HL-60/S4 treated with phorbol 12-myristate 13-acetate at 8.2 ng/mL for 4 days and 3 days (cell line): ENCODE results near the gene DMXL1.

ENCODE experiments used
- in situ Hi-C: fragments of 300-500 bp; cut with MboI; formaldehyde crosslinking; loops from 2 replicates; pipeline ENCODE4 v1.15.0; 2022; ENCODE audit warnings: low sequenced_read_pairs

Gene DMXL1

GRCh38 chr5:119264186-119264585 is 193.3 kb downstream of the DMXL1 start:
- in situ Hi-C loops: no loop called here

- in situ Hi-C loops: no loop called here
These were observed 197.1 kb downstream of the DMXL1 start for GRCh38 chr5:119267958-119268386.

- in situ Hi-C loops: no loop called here
These were observed 197.6 kb downstream of the DMXL1 start for GRCh38 chr5:119268387-119269060.

GRCh38 chr5:119269061-119269944 is 198.4 kb downstream of the DMXL1 start:
- in situ Hi-C loops: no loop called here

GRCh38 chr5:119270121-119270565 is 199.3 kb downstream of the DMXL1 start:
- in situ Hi-C loops: no loop called here

GRCh38 chr5:119270960-119271757 is 200.3 kb downstream of the DMXL1 start:
- in situ Hi-C loops: no loop called here

- in situ Hi-C loops: no loop called here
These were observed 201.2 kb downstream of the DMXL1 start for GRCh38 chr5:119271758-119272730.

GRCh38 chr5:119273391-119273839 is 202.5 kb downstream of the DMXL1 start:
- in situ Hi-C loops: no loop called here

GRCh38 chr5:119274030-119274766 is 203.3 kb downstream of the DMXL1 start:
- in situ Hi-C loops: no loop called here

GRCh38 chr5:119274767-119275130 is 203.9 kb downstream of the DMXL1 start:
- in situ Hi-C loops: no loop called here

GRCh38 chr5:119275146-119275545 is 204.3 kb downstream of the DMXL1 start:
- in situ Hi-C loops: no loop called here

GRCh38 chr5:119275601-119276173 is 204.8 kb downstream of the DMXL1 start:
- in situ Hi-C loops: no loop called here

GRCh38 chr5:119276978-119277377 is 206.1 kb downstream of the DMXL1 start:
- in situ Hi-C loops: no loop called here

GRCh38 chr5:119279093-119279492 is 208.2 kb downstream of the DMXL1 start:
- in situ Hi-C loops: no loop called here

- in situ Hi-C loops: no loop called here
These were observed 209.5 kb downstream of the DMXL1 start for GRCh38 chr5:119280380-119280779.

- in situ Hi-C loops: no loop called here
These were observed 211.7 kb downstream of the DMXL1 start for GRCh38 chr5:119282628-119283027.

GRCh38 chr5:119284031-119284430 is 213.1 kb downstream of the DMXL1 start:
- in situ Hi-C loops: no loop called here

- in situ Hi-C loops: no loop called here
These were observed 214.4 kb downstream of the DMXL1 start for GRCh38 chr5:119285070-119285916.
